Measurements from ENCODE around the gene GPR84.

The GPR84 gene

DNA sequence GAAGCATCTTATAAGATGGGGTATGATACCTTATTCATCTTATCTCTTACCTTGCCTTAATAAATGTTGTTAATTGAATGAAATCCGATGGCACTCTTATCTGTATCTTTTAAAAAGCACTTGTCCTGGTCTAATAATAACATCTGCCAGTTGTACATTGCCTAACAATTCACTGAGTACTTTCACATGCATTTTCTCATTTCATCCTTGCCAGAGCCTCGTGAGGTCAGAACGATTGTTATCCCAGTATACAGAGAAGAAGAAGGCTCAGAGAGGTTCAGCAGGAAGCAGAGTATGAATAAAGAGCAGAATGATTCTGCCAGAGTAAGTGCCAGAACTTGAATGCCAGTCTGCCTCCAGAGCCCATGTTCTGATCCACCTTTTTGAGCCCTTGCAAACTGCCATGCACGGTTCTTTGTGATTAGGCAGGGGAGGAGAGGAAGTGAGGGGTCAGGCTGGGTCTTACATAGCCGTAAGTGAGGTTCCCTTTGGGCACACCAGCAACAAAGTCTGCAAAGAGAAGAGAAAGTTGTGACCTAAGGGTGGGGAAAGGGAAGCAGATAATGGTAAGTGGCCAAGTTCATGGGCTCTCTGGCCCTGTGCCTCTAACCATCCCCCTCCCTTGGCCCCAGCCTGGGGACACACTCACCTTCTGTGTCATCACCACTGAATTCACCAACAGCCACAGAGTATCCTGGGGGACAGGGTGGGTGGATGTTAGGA, 43.1 kb upstream of the GPR84 start:
- H3K4me3 ChIP-seq (ENCODE audit: low read depth, low read length): no peak overlapping the region
- no peak for DNase-seq (ENCODE audit: low read depth)
- no peak for TF ChIP-seq CTCF (conservative IDR thresholded peaks at IDR 0.05; ENCODE audit: low read depth, low read length)

DNA sequence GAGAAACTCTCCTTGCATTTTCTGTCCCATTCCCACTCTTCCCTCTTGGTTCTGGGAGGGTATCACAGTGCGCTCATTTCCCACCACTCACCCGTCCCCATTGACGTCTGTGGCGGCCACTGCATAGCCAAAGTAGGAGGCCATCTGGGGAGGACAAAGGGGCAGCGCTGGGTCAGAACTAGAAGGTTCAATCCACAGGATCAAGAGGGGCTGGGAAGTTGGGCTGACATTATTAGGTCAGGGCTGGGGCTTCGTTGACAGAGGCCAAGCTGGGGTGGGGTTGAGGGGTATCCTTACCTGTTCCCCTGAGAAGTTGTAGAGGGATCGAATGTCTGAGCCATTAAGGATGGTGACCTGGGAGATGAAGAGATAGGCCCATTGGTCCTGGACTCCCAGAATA, 41.3 kb upstream of the GPR84 start:
- TF ChIP-seq CTCF (conservative IDR thresholded peaks at IDR 0.05; ENCODE audit: low read depth, low read length): no peak

GRCh38 chr12:54405106-54405505, 40.8 kb upstream of the GPR84 start:
- H3K4me3 ChIP-seq (ENCODE audit: low read depth, low read length): no peak overlapping the region
- no peak for DNase-seq (ENCODE audit: low read depth)
- TF ChIP-seq CTCF (conservative IDR thresholded peaks at IDR 0.05; ENCODE audit: low read depth, low read length): no peak

More for the DNA sequence above, 41.3 kb upstream of the GPR84 start:
- no peak for DNase-seq (ENCODE audit: low read depth)
- no peak overlapping the region for H3K4me3 ChIP-seq (ENCODE audit: low read depth, low read length)

GRCh38 chr12:54404061-54405004, 40.0 kb upstream of the GPR84 start:
- peak; percentile 96 for TF ChIP-seq CTCF (conservative IDR thresholded peaks at IDR 0.05; ENCODE audit: low read depth, low read length)
- peak; percentile 80 for DNase-seq (ENCODE audit: low read depth)

DNA sequence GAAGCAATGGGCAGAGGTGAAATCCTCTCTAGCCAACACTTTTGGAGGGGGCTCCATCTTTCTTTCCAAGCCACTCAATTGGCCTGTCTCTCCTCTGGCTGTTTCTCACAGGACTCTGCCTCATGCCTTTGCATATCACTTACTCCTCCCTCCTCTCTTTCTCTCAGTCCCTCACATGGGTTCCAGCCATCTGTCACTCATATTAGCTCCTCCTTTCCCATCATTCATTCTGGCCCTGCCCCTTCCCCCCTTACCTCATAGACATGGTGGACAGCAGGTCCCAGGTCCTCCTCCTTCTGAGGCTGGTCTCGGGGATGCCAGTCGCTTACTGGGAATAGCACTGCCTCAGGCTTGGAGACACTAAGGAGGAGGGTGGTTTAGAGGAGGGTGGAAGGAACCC, 36.8 kb upstream of the GPR84 start:
- TF ChIP-seq CTCF (conservative IDR thresholded peaks at IDR 0.05; ENCODE audit: low read depth, low read length): no peak
- no peak overlapping the region for H3K4me3 ChIP-seq (ENCODE audit: low read depth, low read length)
- DNase-seq (ENCODE audit: low read depth): no peak

More at GRCh38 chr12:54404061-54405004, 40.0 kb upstream of the GPR84 start:
- no peak overlapping the region for H3K4me3 ChIP-seq (ENCODE audit: low read depth, low read length)

GRCh38 chr12:54398995-54399793, 34.9 kb upstream of the GPR84 start:
- peak; percentile 90 for DNase-seq (ENCODE audit: low read depth)
- H3K4me3 ChIP-seq (ENCODE audit: low read depth, low read length): no peak overlapping the region
- TF ChIP-seq CTCF (conservative IDR thresholded peaks at IDR 0.05; ENCODE audit: low read depth, low read length): peak; percentile 100
